ENCODE data around the gene DNAH14.

GRCh38 chr1:225342695-225343094, 413.2 kb downstream of the DNAH14 start:
- TF ChIP-seq CTCF (IDR thresholded peaks at IDR 0.05) (no peak), EZH2 (IDR thresholded peaks at IDR 0.05; ENCODE audit: borderline replicate concordance, insufficient read depth, low read depth, low read length, poor library complexity, severe bottlenecking) (no peak)

All from B cell (primary cell).